HuH-7.5 (cell line): ENCODE measurements around the gene MOK.
A peak's percentile ranks its signal among the peaks of the same experiment; 100 is the strongest.

ENCODE experiments used
- DNase-seq: peaks from one replicate; pipeline ENCODE4 v3.0.0; 2011; ENCODE audit warnings: low spot score

MOK gene

DNA sequence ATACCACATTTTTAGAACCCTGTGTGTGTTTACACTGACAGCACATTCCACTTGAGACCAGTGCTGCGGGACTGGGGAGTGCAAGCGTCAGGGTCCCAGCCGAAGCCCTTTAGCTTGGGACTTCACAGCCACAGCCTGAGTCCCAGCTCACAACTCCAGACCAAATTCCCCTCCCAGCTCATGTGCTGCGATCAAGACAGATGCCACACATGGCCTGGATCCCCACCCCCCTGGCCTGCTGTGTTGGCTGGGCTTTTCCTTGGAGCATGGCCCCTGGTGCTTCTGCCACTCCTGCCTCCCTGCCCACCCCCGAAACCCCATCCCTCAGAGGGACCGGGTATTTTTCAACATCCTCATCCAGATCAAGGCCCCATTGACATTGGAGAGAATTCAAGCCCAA, 101.6 kb downstream of the MOK start:
- no peak for DNase-seq

DNA sequence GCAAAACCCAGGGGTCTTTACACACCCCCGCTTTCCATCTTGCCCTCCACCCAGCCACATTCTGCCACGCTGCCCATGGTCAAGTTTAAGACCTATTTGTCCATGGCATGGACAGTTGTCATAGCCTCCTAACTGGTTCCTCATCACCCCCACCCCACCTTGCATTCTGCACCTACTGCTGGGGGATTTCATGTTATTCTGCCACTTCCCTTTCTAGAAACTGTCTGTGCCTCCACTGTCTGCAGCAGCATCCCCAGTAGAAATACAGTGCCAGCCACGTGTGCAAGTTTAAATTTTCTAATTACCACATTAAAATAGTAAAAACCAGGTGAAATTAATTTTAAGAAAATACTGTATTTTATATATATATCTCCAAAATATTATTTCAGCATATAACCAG, 102.0 kb downstream of the MOK start:
- DNase-seq, result no peak

DNA sequence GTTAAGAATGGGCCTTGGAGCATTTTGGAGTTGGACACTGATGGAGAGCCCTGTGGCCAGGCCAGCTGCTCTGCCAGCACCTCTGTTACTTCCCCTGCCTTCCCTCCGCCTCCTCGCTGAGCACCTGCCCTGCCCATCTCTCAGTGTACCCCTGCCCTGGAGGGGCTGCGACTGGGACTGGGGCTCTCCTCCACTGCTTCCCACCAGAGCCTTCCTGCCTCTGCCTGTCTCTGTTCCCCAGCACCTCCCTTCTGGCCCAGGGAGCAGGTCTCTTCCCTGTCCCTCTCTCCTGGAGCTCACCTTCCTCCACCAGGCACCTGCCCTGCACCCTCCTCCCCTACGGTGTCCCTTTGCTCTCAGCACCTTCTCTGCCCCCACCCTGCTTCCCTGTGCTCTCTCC, 103.2 kb downstream of the MOK start:
- DNase-seq, result no peak

DNA sequence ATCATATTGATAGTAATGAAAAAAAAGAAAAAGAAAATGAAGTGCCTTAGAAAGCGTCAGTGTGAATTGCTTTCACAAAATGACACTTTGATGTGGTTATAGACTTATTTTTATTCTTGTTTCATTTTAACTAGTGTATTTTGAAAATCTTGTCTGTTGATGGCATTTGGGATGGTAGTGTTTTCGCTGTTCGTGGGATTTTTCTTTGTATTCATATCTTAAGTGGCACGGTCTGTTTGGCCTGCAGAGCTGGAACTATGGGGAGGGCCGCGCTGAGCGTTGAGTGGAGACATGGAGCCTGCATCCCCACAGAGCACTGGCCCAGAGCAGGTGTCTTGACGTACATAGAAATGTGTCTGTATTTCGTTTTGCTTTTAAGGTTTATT, 103.6 kb downstream of the MOK start:
- DNase-seq, result no peak

- DNase-seq, result no peak
These were observed 104.1 kb downstream of the MOK start for GRCh38 chr14:102200690-102201352.

- DNase-seq, result no peak
These were observed 107.6 kb downstream of the MOK start for GRCh38 chr14:102197317-102197853.

DNA sequence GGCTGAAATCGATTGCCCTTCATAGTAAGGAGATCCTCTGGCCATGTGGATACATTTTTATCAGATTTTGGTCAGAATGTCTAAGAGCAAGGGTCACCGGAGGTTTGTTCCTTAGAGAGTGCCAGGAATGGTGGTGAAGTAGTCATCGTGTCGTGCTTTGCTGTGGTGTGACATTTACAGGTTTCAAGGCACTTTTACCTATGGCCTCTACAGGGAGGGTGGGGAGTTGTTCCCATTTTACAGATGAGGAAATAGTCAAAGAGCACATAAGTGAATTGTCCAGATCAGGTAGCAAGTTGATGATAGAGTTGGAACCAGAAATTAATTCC, 108.1 kb downstream of the MOK start:
- no peak for DNase-seq

- no peak for DNase-seq
These were observed 108.7 kb downstream of the MOK start for GRCh38 chr14:102196039-102196901.

GRCh38 chr14:102195446-102195845, 109.5 kb downstream of the MOK start:
- no peak for DNase-seq

DNA sequence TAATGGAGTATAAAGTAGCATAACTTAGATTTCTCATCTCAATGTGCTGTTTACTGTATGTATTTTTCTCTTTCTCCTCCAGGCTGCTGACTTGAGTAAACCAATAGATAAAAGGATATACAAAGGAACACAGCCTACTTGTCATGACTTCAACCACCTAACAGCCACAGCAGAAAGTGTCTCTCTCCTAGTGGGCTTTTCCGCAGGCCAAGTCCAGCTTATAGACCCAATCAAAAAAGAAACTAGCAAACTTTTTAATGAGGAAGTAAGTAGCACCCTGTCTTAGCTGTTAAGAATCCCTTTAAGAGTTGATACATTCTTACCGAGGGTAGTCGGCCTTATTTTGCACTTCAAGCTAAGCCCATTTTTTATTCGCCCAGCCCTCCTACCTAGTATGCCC, 110.1 kb downstream of the MOK start:
- DNase-seq, result no peak

GRCh38 chr14:102192840-102193502, 112.0 kb downstream of the MOK start:
- DNase-seq, result no peak

DNA sequence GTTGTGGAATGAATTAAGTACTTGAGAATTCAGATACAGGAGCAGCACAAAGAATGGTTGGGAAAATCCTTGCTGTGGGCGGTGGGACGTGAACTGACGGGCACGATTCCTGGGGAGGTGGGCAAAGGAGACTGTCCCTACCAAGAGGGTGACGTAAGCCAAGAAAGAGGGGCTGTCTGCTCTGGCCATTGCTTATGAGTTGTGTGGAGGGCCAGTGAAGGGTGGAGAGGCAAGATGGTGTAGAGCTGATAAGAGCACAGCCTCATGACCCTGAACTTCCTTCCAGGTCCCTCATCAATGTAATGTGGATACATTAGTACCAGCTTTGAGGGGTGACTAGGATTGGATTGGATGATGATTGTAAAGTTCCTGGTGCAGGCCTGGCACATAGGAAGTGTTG, 115.1 kb downstream of the MOK start:
- DNase-seq, result no peak

- no peak for DNase-seq
These were observed 116.8 kb downstream of the MOK start for GRCh38 chr14:102188187-102188586.

DNA sequence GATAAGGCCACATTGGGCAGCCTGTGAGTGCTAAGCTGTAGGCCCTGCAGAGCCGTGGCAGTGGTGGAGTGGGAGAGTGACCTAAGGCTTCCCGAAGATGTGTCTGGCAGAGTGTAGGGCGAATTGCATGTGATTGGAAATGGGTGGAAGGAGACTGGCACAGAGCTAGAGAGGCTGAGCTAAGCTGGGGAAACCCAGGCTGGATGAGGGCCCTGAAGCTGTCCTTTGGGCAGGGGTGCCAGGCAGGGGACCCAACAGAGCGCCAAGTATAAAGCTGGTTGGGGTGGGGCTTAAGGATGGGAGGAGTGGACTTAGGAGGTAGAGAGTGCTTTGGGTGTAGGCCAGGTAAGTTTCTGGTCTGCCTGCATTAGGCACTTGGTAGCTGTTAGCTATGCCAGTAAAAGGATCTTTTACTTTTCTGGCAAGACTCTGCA, 117.4 kb downstream of the MOK start:
- DNase-seq, result no peak

GRCh38 chr14:102187044-102187443, 117.9 kb downstream of the MOK start:
- no peak for DNase-seq

DNA sequence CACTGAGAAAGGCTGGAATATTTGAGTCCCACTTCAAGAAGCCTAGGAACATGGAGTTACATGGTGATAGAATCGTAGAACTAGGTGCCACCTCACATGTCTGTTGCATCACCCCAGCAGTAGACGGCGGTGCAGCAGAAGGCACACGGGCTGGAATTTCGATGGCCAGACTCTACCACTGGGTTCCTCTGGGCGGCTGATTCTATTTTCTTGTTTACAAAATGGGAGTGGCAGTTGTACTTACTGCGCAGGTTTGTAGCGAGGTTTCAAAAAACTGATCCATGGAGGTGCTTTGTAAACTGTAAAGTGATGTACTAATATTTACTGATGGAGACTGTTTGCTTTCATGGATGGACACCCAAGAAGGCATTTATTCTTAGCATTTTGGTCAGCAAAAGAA, 119.6 kb downstream of the MOK start:
- peak; percentile 82 for DNase-seq

DNA sequence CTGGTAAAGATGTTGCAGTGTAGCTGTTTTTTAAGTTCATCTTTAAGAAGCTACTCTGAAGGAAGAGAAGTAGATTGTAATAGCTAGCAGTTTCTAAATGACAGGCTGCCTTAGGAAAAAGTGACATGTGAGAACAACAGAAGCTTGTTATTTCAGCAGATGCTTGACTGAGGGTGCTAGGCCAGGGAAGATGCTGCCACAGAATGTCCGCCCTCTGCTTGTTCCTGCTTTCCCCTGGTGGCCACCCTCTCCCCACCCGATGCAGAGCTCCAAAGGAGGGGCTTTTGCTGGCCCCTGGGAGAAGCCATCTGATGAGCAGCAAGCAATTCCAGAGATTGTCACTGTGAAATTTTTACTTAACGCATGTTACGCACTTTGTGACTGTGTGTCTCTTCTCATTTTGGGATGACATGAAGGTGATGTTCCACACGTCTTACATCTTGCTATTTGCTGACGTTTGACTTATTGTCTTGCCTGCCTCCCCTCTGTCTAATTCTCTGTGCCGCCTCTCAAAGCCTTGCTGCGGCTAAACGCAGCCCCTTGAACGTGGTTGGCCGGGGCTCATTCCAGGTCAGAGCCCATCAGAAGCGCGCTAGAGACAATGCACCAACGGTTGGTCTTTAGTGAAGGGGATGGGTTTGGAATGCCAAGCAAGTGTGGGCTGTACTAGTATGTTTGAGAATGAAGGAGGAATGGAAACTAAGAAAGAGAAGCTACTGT, 120.5 kb downstream of the MOK start:
- no peak for DNase-seq

DNA sequence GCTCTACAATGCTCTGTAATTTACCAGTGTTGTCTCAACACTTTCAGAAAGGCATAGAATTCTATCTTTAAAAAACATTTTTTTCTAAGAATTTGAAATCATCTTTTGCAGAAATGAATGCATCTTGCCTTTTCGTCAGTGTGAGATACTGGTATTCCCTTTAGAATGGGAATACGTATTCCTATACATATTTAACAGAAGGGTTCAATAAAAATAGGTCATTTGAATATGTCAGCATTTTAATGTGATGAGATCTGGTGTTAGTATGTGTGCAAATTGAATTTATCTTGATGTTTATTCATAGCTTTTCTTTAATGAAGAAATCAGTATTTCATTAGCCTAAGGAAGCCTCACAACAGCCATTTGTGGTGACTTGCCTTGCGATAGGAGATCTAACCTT, 121.1 kb downstream of the MOK start:
- no peak for DNase-seq

DNA sequence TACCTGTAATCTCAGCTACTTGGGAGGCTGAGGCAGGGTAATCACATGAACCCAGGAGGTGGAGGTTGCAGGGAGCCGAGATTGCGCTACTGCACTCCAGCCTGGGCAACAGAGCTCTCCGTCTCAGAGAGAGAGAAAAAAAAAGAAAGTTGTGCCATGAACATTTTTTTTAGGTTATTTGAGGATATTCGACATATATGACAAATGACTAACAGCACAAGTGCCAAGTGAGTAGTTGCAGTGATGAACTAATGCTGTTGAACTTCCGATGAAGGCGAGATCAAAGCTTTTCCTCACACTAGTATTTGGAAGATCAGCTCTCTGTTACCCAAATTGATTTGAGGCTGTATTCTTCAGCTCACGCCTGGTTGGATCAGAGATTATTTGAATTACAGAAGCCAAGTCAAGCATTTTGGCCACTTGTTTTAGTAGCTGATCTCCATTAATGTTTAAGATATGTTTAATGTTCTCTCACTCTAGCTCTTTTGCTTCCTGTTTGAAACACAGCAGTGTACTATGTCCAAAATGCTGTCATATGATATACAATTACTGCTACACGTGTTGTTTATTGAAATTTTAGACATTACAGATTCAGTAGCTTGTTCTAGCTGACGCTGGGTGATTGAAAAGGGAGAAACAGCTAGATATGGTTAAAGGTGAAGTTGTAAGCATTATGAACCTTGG, 121.9 kb downstream of the MOK start:
- no peak for DNase-seq

- DNase-seq, result no peak
These were observed 122.8 kb downstream of the MOK start for GRCh38 chr14:102182190-102182589.

GRCh38 chr14:102181187-102181586, 123.8 kb downstream of the MOK start:
- no peak for DNase-seq
